ENCODE measurements around the gene CAMTA1. TPM values are rescaled to one million over a fixed set of nuclear protein-coding genes. Genes with fewer than 3 reads are reported as not detected.

Gene CAMTA1
- total and polyA plus RNA-seq, 4 donors = 18.0 to 93.5 (median 35.8) TPM

- Histone ChIP-seq H3K27me3 (ENCODE audit: control insufficient read depth in 4 of 4, insufficient read depth in 4 of 4, low read length in 3 of 4) (no peaks in the 10 kb centered on the region), H3K27ac (ENCODE audit: low read depth in 1 of 2, low read length in 2 of 2) (no peak overlapping the region), H3K9me3 (ENCODE audit: control insufficient read depth in 4 of 4, low read length in 3 of 4) (no peaks in the 10 kb centered on the region), H3K9ac (ENCODE audit: low read depth in 1 of 2, low read length in 2 of 2) (no peak overlapping the region), H3K4me3 (ENCODE audit: low read depth in 1 of 3, low read length in 3 of 3) (no peak overlapping the region), H3K4me1 (ENCODE audit: control insufficient read depth in 4 of 4, insufficient read depth in 4 of 4, low read length in 3 of 4) (peaks cover 2 to 18% (median 9%) of the 10 kb centered on the region in 4 donors), H3K36me3 (ENCODE audit: control insufficient read depth in 4 of 4, insufficient read depth in 3 of 4, low read depth in 1 of 4, low read length in 3 of 4) (peaks cover 0 to 1% (median 0%) of the 10 kb centered on the region in 4 donors)
- 49% methylated on average over 13 of the region's 13 CpGs for WGBS
- TF ChIP-seq FOXA2 (IDR thresholded peaks at IDR 0.05) (no peak), ATF3 (IDR thresholded peaks at IDR 0.05) (no peak), SP1 (IDR thresholded peaks at IDR 0.05) (no peak), HNF4A (conservative IDR thresholded peaks at IDR 0.05) (no peak), ZBTB33 (IDR thresholded peaks at IDR 0.05) (no peak), CTCF (IDR thresholded peaks at IDR 0.05; ENCODE audit: low read depth, low read length, missing input control) (peak; percentile 7), MAX (IDR thresholded peaks at IDR 0.05) (no peak), REST (IDR thresholded peaks at IDR 0.05) (no peak), RAD21 (IDR thresholded peaks at IDR 0.05) (peak; percentile 6 to 48), YY1 (IDR thresholded peaks at IDR 0.05) (no peak)
- no peak for DNase-seq (ENCODE audit: low spot score)
Observed at GRCh38 chr1:7117399-7118281, 332.4 kb downstream of the CAMTA1 start.

GRCh38 chr1:7119156-7119555 lies 333.9 kb downstream of the CAMTA1 start:
- Histone ChIP-seq H3K4me3 (ENCODE audit: low read depth in 1 of 3, low read length in 3 of 3) (no peak overlapping the region), H3K27ac (ENCODE audit: low read depth in 1 of 2, low read length in 2 of 2) (no peak overlapping the region), H3K9ac (ENCODE audit: low read depth in 1 of 2, low read length in 2 of 2) (no peak overlapping the region), H3K4me1 (ENCODE audit: control insufficient read depth in 4 of 4, insufficient read depth in 4 of 4, low read length in 3 of 4) (peaks cover 2 to 15% (median 8%) of the 10 kb centered on the region in 4 donors), H3K27me3 (ENCODE audit: control insufficient read depth in 4 of 4, insufficient read depth in 4 of 4, low read length in 3 of 4) (no peaks in the 10 kb centered on the region), H3K9me3 (ENCODE audit: control insufficient read depth in 4 of 4, low read length in 3 of 4) (no peaks in the 10 kb centered on the region), H3K36me3 (ENCODE audit: control insufficient read depth in 4 of 4, insufficient read depth in 3 of 4, low read depth in 1 of 4, low read length in 3 of 4) (no peaks in the 10 kb centered on the region)
- WGBS = 81% methylated on average over 7 of the region's 7 CpGs
- TF ChIP-seq EGR1 (IDR thresholded peaks at IDR 0.05; ENCODE audit: low read depth in 2 of 2) = no peak
- TF ChIP-seq RXRA (IDR thresholded peaks at IDR 0.05) = no peak
- TF ChIP-seq ZBTB33 (IDR thresholded peaks at IDR 0.05) = no peak
- TF ChIP-seq SP1 (IDR thresholded peaks at IDR 0.05) = no peak
- DNase-seq (ENCODE audit: low spot score) = no peak

All from liver (tissue), 9 donors.